Body of pancreas (tissue), 4 donors: Measurements from ENCODE around the gene MUC5AC. TPM values are rescaled to one million over a fixed set of nuclear protein-coding genes. Genes with fewer than 3 reads are reported as not detected.

Experiments
- ATAC-seq: fragments of 150-250 bp; one replicate; pipeline ENCODE4 v1.9.1; 2016
- DNase-seq, 4 donors: peaks; one replicate each; pipeline ENCODE4 v3.0.0-alpha.2; 2019
- H3K27ac ChIP-seq, 4 donors: fragments of 200-600 bp; sonication (generic); 1 replicate in 3 of 4; 2 replicates in 1 of 4; pipeline versions ENCODE4 v1.5.1 to v1.6.1; 2016 to 2019; ENCODE audit warnings: mild to moderate bottlenecking in 1 of 4, mixed read lengths in 1 of 4, moderate library complexity in 1 of 4
- H3K27me3 ChIP-seq, 2 donors: fragments of 200-600 bp; sonication (generic); one replicate each; pipeline ENCODE4 v1.6.0; 2016; ENCODE audit warnings: mild to moderate bottlenecking in 1 of 2
- H3K36me3 ChIP-seq, 2 donors: fragments of 200-600 bp; sonication (generic); replicated peaks in 1 of 2; 2 replicates each; pipeline ENCODE4 v1.5.1; 2016; ENCODE audit warnings: low read depth in 2 of 2; ENCODE audit not compliant: insufficient read depth in 1 of 2
- H3K4me1 ChIP-seq: fragments of 200-600 bp; sonication (generic); one replicate; pipeline ENCODE4 v1.6.0; 2016
- H3K4me3 ChIP-seq, 2 donors: fragments of 200-600 bp; sonication (generic); 1 replicate in 1 of 2; 2 replicates in 1 of 2; pipeline ENCODE4 v1.5.1; 2016 to 2019
- H3K9me3 ChIP-seq, 3 donors: fragments of 200-600 bp; sonication (generic); 1 replicate in 2 of 3; 2 replicates in 1 of 3; pipeline ENCODE4 v1.5.1; 2016
- POLR2A ChIP-seq, 3 donors: fragments of 450-650 bp; IDR thresholded peaks; one replicate each; pipeline ENCODE4 v1.6.1; 2016; ENCODE audit warnings: antibody characterized with exemption in 3 of 3, mild to moderate bottlenecking in 2 of 3
- WGBS, 2 donors: methylation state at CpG; one replicate each; pipeline ENCODE4 v1.1.5; 2017; 5-methylcytosine and 5-hydroxymethylcytosine counted together
- intact Hi-C: fragments of 100-400 bp; cut with DNase I; formaldehyde crosslinking; loops from one replicate; pipeline ENCODE4 v1.15.1; 2023
- total RNA-seq, 2 donors: library from RNA; depleted of rRNA; stranded (reverse); fragments of >200 nt; gene quantifications; one replicate each; pipeline ENCODE4 v1.1.0, GENCODE V29; 2016
- TF ChIP-seq, protein P1 (sequence below), 7 experiments: fragments of 450-650 bp in 4 of 7; fragments of 200-600 bp in 3 of 7; sonication (generic) in 3 of 7; IDR thresholded peaks; one replicate each; pipeline ENCODE4 v1.5.1; 2016 to 2019; ENCODE audit warnings: antibody characterized with exemption in 7 of 7

The MUC5AC gene
- total RNA-seq, 2 donors from 2014 or later, result under 0.01 to 1.8 TPM

DNA sequence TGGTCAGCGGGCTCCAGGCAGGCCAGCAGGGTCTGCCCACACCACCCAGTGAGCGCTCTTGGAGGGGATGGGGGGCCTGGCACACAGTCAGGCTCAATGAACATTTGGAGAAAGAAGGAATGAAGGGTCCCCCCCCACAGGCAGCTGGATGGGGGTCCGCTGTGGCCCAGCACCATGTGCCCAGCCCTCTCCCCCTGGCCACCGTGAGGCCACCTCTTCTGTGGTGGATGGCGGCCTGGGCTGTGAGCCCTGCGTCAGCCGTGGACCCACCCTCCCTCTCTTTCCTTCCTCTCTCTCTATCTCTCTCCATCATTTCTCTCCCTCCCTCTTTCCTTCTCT, 35.1 kb upstream of the MUC5AC start:
- DNase-seq (no peak), ATAC-seq (no peak)
- no peaks in the 10 kb centered on the region for H3K4me1 ChIP-seq
- H3K9me3 ChIP-seq, result no peaks in the 10 kb centered on the region
- no peaks in the 10 kb centered on the region for H3K27me3 ChIP-seq
- no peak overlapping the region for H3K27ac ChIP-seq
- no peak overlapping the region for H3K4me3 ChIP-seq
- intact Hi-C loops, result no loop called here
- 75 to 76% methylated on average over 5 to 7 of the region's 7 CpGs for WGBS, 2 donors
- H3K36me3 ChIP-seq, result no peaks in the 10 kb centered on the region
- no peak for TF ChIP-seq POLR2A (IDR thresholded peaks at IDR 0.05)
- TF ChIP-seq, protein P1, sequence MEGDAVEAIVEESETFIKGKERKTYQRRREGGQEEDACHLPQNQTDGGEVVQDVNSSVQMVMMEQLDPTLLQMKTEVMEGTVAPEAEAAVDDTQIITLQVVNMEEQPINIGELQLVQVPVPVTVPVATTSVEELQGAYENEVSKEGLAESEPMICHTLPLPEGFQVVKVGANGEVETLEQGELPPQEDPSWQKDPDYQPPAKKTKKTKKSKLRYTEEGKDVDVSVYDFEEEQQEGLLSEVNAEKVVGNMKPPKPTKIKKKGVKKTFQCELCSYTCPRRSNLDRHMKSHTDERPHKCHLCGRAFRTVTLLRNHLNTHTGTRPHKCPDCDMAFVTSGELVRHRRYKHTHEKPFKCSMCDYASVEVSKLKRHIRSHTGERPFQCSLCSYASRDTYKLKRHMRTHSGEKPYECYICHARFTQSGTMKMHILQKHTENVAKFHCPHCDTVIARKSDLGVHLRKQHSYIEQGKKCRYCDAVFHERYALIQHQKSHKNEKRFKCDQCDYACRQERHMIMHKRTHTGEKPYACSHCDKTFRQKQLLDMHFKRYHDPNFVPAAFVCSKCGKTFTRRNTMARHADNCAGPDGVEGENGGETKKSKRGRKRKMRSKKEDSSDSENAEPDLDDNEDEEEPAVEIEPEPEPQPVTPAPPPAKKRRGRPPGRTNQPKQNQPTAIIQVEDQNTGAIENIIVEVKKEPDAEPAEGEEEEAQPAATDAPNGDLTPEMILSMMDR (IDR thresholded peaks at IDR 0.05), result no peak

DNA sequence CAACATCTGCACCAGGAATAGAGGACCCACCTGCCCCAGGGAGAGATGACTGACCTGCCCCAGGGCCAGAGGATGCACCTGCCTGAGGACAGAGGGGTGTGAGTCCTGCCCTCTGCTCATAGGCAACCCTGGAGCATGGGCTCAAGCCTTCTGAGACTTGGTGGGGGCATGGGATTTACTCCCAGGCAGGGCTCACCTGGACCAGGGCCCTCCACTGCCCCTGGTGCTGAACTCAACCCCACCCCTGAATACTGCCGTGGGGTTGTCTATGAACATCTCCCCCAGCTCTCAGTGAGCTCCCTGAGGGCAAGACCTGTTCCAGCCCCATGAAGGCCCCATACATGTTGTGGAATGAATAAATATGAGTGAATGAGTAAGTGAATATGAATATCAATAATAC, 33.8 kb upstream of the MUC5AC start:
- Histone ChIP-seq H3K36me3 (no peaks in the 10 kb centered on the region), H3K4me3 (no peak overlapping the region), H3K9me3 (no peaks in the 10 kb centered on the region), H3K4me1 (no peaks in the 10 kb centered on the region), H3K27ac (no peak overlapping the region), H3K27me3 (no peaks in the 10 kb centered on the region)
- TF ChIP-seq POLR2A (IDR thresholded peaks at IDR 0.05), result no peak
- TF ChIP-seq, protein P1 (IDR thresholded peaks at IDR 0.05), result no peak
- DNase-seq (no peak), ATAC-seq (no peak)
- 67 to 86% methylated on average over 1 of the region's 1 CpG for WGBS, 2 donors
- intact Hi-C loops, result no loop called here

DNA sequence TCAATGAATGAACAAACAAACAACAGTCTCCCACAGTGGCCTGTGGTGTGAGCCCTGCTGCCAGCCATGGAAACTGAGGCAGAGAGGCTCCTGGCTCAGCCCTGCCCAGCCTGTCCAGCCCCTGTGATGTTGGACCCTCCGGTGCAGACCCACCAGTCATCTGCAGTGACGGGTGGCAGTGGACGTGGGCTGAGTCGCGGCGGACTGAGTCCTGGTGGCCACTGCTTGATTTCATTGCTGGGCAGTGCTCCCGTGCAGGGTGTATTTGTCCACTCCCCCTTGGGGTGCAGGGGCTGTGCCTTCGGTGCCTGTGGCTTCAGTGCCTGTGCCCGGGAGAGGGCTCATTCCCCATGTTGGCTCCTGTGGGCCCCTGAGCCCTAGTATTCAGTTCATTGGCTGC, 31.9 kb upstream of the MUC5AC start:
- ATAC-seq, result no peak
- Histone ChIP-seq H3K27me3 (peaks cover 0 to 4% of the 10 kb centered on the region in 2 donors), H3K9me3 (no peaks in the 10 kb centered on the region), H3K27ac (no peak overlapping the region), H3K4me1 (no peaks in the 10 kb centered on the region), H3K36me3 (no peaks in the 10 kb centered on the region), H3K4me3 (no peak overlapping the region)
- no peak for DNase-seq
- WGBS, 2 donors, result 85 to 92% methylated on average over 2 to 9 of the region's 9 CpGs
- no peak for TF ChIP-seq POLR2A (IDR thresholded peaks at IDR 0.05)
- TF ChIP-seq, protein P1 (IDR thresholded peaks at IDR 0.05), result no peak
- intact Hi-C loops, result no loop called here

DNA sequence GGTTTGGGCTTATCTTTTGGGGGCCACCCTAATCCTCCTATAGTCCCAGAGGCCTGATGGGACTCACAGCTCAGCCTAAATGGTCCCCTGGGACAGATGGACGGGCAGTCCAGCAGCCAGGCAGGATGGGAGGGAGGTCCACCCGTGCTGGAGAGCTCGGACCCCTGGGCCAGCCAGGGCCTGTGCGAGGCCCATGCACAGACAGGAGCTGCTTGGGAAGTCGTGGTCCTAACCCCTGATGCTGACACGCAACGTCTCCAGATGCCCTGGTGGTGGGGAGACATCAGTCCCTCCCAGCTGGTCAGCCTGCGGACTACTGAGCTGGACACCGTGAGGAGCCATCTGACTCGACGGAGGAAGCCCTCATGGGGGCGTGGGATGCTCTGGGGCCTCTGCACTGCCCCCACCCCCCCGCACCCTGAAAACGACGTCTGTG, 31.2 kb upstream of the MUC5AC start:
- ATAC-seq, result no peak
- TF ChIP-seq POLR2A (IDR thresholded peaks at IDR 0.05), result no peak
- TF ChIP-seq, protein P1 (IDR thresholded peaks at IDR 0.05), result no peak
- H3K27ac ChIP-seq, result no peak overlapping the region
- no peak for DNase-seq
- H3K27me3 ChIP-seq, result peaks cover 0 to 5% of the 10 kb centered on the region in 2 donors
- no peaks in the 10 kb centered on the region for H3K9me3 ChIP-seq
- H3K4me3 ChIP-seq, result no peak overlapping the region
- no peaks in the 10 kb centered on the region for H3K4me1 ChIP-seq
- WGBS, 2 donors, result 51 to 72% methylated on average over 6 to 12 of the region's 15 CpGs
- intact Hi-C loops, result no loop called here
- no peaks in the 10 kb centered on the region for H3K36me3 ChIP-seq

DNA sequence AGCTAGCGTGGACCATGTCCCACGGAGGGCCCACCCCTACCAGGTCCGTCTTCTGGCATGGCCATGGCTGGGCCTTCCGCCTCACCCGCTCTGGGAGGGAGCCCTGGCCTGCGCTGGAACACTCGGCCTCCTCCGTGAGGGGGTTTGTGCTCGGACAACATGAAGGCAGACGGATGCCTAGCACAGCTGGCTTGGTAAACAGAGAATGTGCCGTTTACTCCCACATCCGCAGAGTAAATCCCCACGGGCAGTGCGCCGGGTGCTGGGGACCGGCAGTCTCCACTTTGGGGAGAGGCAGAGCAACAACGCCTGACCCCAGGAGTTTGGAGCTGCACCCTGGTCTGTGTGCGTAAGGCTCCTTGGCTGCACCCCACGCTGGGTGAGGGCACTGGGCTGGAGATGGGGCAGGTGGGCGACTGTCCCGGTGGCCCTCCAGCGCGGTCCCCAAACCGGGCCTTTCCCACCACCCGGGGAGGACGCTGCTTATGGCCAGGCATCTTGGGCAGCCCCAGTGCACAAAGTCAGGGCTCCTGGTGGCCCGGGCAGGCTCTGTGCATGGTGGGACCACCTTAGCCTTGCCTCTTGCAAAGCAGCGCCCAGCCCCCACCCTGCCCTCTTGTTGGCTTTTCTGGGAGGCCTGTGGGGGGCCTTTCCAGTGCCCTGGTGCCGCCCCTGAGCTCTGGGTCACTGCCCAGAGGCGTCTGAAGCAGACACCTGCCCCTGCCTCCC, 30.7 kb upstream of the MUC5AC start:
- ATAC-seq (no peak), DNase-seq (no peak)
- H3K36me3 ChIP-seq, result no peaks in the 10 kb centered on the region
- no peaks in the 10 kb centered on the region for H3K4me1 ChIP-seq
- peaks cover 0 to 5% of the 10 kb centered on the region in 2 donors for H3K27me3 ChIP-seq
- intact Hi-C loops, result no loop called here
- no peak for TF ChIP-seq POLR2A (IDR thresholded peaks at IDR 0.05)
- TF ChIP-seq, protein P1 (IDR thresholded peaks at IDR 0.05), result no peak
- no peak overlapping the region for H3K4me3 ChIP-seq
- H3K27ac ChIP-seq, result no peak overlapping the region
- H3K9me3 ChIP-seq, result no peaks in the 10 kb centered on the region
- WGBS, 2 donors, result 33 to 70% methylated on average over 1 to 30 of the region's 30 CpGs
